HCT116 (cell line): ENCODE data around the gene CCDC8.

Experiments used
- CEBPB ChIP-seq: IDR thresholded peaks from 2 replicates; pipeline ENCODE4 v1.6.1; 2012; ENCODE audit warnings: low read depth
- POLR2A ChIP-seq: IDR thresholded peaks from 2 replicates; pipeline ENCODE4 v1.7.0; 2011; ENCODE audit warnings: borderline replicate concordance; ENCODE audit not compliant: insufficient read depth, insufficient read length; ENCODE audit errors: extremely low read depth
- RAD21 ChIP-seq: IDR thresholded peaks from 2 replicates; pipeline ENCODE4 v1.6.1; 2012; ENCODE audit warnings: low read depth, mild to moderate bottlenecking
- ZNF274 ChIP-seq: fragments of 200-500 bp; sonication (Bioruptor generic); IDR thresholded peaks from 2 replicates; pipeline ENCODE4 v1.6.1; 2014; ENCODE audit warnings: mild to moderate bottlenecking, low read depth, low read length, inconsistent platforms
- TF ChIP-seq, protein P1 (sequence below), 3 experiments: fragments of 200-600 bp in 1 of 3; sonication (generic) in 1 of 3; IDR thresholded peaks in 2 of 3; conservative IDR thresholded peaks in 1 of 3; 2 replicates each; pipeline ENCODE4 v1.5.1; 2012 to 2017; ENCODE audit warnings: low read depth in 2 of 3, low read length in 2 of 3, antibody characterized with exemption in 1 of 3, borderline replicate concordance in 1 of 3, control low read depth in 1 of 3, mild to moderate bottlenecking in 1 of 3, mixed read lengths in 1 of 3, mixed run types in 1 of 3, moderate library complexity in 1 of 3; ENCODE audit not compliant: insufficient read depth in 1 of 3

DNA sequence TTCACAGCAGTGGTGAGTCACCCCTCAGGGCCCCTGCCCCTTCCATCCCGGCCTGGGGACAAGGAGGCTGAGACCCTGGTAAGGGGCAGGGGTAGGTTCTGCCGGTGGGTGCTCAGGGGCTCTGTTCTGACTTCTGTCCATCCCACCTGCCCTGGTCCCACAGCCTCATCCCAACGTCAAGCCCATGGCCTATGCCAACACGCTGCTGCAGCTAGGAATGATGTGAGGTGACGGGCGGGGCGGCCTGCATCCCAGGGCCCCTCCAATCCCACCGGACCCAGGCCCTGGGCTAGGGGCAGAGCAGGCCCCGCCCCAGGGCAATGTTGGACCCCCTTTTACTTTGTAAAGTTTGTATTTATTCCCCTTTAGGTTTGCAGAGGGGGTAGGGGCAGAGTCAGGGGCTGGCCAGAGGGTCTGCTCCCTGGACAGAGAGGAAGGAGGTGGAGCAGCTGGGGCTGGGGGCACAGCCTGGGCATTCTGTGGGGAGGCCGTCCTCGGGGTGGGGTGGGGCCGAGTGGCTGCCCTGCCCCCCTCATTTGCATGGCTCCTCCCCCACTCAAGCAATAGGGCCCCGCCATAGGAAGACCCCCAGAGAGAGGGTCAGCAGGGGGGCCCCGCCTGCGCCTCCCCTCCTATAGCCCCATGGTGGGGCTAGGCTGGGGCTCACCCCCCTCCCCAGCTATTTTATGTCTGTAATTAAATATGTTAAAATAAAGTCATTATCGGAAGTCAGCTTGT is 23.1 kb downstream of the CCDC8 start:
- TF ChIP-seq CEBPB (no peak), RAD21 (no peak), ZNF274 (no peak), POLR2A (no peak)
- TF ChIP-seq, protein P1, sequence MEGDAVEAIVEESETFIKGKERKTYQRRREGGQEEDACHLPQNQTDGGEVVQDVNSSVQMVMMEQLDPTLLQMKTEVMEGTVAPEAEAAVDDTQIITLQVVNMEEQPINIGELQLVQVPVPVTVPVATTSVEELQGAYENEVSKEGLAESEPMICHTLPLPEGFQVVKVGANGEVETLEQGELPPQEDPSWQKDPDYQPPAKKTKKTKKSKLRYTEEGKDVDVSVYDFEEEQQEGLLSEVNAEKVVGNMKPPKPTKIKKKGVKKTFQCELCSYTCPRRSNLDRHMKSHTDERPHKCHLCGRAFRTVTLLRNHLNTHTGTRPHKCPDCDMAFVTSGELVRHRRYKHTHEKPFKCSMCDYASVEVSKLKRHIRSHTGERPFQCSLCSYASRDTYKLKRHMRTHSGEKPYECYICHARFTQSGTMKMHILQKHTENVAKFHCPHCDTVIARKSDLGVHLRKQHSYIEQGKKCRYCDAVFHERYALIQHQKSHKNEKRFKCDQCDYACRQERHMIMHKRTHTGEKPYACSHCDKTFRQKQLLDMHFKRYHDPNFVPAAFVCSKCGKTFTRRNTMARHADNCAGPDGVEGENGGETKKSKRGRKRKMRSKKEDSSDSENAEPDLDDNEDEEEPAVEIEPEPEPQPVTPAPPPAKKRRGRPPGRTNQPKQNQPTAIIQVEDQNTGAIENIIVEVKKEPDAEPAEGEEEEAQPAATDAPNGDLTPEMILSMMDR (IDR thresholded peaks at IDR 0.05 in 2 of 3, conservative IDR thresholded peaks at IDR 0.05 in 1 of 3; ENCODE audit: borderline replicate concordance in 1 of 3, insufficient read depth in 1 of 3, low read depth in 2 of 3, low read length in 2 of 3), result no peak
